HCEC 1CT (cell line): ENCODE data around the gene PRDM4.

Source experiments
- DNase-seq: peaks from one replicate; pipeline ENCODE4 v3.0.0-alpha.2; 2017

PRDM4 gene, protein sequence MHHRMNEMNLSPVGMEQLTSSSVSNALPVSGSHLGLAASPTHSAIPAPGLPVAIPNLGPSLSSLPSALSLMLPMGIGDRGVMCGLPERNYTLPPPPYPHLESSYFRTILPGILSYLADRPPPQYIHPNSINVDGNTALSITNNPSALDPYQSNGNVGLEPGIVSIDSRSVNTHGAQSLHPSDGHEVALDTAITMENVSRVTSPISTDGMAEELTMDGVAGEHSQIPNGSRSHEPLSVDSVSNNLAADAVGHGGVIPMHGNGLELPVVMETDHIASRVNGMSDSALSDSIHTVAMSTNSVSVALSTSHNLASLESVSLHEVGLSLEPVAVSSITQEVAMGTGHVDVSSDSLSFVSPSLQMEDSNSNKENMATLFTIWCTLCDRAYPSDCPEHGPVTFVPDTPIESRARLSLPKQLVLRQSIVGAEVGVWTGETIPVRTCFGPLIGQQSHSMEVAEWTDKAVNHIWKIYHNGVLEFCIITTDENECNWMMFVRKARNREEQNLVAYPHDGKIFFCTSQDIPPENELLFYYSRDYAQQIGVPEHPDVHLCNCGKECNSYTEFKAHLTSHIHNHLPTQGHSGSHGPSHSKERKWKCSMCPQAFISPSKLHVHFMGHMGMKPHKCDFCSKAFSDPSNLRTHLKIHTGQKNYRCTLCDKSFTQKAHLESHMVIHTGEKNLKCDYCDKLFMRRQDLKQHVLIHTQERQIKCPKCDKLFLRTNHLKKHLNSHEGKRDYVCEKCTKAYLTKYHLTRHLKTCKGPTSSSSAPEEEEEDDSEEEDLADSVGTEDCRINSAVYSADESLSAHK

DNA sequence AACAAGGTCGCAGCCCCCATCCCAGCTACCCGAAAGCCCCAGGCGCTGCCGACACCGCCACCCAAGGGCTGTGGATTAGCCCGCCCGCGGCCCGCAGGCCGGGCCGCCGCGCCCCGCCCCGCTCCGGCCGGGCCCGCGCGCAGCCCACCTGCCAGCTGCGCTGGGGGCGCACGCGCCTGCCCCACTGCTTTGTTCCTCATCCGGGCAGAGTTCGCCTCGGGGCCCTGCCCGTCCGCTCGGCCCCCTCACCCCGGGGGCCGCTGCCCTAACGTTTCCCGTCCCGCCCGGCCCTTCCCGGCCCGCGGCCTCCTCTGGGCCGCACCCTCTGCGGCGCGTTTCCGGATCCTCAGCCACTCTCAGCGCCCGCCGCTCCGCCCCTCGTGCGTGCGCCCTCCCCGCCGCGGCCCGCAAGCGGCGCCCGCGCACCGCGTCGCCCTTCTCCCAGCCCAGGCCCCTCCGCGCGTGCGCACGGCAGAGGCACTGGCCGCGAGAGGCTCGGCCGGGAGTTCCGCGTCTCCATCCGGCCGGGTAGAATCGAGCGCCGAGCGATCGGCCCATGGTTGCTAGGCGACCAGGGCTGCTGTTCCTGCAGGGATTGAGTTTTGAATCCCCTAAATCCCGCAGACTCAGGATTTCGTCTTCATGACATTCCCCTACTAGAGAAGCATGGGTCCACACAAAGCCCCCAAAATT lies at the start of gene PRDM4:
PRDM4 (minus strand) TSS at position 329 of the 693 bp plus-strand sequence. CDS start 622 bp downstream, outside the sequence.
- peak; percentile 92 for DNase-seq

DNA sequence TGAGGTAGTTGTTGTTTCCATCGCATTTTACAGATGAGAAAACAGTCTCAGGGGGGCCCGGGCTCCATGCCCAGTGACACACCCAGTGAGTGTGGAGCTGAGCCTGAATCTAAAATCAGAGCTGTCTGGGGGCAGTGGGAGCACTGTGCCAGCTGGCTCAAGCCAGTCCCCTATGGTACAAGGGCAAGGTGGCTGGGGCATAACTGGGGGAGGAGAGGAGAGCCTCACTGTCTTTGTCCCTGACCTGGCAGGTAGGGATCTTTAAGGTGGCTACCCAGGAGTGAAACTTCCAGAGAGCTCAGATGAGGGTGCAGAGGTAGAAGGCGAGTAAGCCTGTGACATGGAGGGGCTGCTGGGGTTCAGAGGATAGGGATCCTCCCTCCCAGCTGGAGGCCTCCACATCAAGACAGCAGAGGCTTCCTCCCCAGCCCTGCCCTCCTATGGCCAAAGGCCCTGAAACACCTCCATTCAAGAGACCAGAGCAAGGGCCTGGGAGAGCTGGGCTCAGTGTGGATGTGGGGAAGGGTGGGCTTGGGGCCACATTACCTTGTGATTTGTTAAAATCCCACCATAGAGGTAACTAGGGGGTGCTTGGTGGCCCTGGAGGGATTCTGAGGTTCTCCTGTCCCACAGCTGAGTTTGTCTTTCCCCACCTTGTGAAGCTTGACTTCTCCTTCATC lies 46.7 kb upstream of the PRDM4 start:
- DNase-seq, result no peak

DNA sequence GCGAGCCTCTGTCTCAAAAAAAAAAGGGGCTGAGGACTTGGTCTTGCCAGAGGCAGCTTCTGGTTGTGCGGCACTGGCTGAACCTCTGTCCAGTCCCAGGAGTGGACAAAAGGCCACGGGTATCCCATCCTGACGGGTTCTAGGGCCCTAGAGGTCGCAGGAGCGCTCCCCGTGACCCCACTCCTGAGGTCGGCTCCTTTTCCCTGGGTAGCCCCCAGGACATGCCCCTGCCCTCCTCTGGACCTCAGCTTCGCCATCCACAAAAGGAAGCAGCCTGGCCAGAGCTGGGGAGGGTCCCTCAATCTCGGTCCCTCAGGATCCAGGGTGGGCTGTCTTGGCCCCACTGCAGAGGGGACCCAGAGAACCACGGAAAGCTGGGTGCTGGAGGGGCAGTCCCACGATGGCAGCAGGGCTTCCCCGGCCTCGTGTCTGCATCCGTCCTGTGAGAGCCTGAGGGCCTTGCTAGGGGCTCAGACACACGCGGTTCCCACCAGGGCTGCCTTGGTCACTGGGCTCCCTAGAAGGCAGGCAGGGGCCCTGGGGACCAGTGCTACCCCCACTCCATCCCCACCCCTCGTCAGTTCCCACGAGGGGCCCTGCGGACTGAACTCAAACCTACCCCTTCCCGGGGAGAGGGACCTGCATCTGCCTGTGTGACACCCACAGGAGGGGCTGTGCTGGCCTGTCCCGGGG lies 44.7 kb upstream of the PRDM4 start:
- no peak for DNase-seq

DNA sequence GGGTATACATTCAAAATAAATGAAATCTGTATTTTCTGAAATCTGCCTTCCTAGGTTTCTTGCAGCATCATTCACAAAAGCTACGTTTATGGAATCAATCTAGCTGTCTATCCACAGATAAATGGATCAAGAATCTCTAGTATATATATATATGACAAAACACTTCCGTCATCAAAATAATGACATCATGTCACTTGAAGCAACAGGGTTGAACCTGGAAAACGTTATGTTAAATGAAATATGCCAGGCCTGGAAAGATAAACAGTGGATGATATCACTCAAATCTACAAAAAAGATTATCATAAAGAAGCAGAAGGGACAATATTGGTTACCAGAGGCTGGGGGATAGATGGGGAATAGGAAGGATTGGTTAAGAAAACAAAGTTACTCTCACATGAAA lies 42.2 kb upstream of the PRDM4 start:
- DNase-seq, result no peak

DNA sequence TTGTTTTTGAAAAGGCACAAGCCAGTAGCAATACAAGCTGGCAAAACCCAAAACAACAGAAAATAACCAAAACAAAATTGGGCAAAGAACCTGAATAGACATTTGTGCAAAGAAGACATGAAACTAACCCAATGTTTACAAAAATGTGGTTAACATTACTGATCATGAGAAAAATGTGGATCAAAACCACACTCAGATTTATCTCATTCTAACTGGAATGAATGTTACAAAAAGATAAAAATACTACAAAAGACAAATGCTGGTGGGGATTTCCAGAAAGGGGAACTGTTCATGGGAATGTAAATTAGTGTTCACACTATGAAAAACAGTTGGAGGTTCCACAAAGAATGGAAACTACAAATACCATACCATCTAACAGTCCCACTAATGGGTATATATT lies 40.2 kb upstream of the PRDM4 start:
- no peak for DNase-seq

DNA sequence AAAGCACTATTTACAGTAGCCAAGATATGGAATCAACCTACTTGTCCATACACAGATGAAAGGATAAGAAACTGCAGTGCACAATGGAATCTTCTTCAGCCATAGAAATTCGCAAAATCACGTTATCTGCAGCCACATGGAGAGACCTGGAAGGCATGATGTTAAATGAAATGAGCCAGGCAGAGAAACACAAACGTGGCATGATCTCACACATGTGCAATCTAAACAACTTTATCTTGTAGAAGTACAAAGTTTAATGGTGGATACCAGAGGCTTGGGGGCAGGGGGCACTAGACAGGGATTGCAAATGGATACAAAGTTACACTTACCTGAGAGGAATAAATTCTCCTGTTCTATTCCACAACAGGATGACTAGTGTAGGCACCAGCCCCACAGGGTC lies 37.6 kb upstream of the PRDM4 start:
- no peak for DNase-seq

DNA sequence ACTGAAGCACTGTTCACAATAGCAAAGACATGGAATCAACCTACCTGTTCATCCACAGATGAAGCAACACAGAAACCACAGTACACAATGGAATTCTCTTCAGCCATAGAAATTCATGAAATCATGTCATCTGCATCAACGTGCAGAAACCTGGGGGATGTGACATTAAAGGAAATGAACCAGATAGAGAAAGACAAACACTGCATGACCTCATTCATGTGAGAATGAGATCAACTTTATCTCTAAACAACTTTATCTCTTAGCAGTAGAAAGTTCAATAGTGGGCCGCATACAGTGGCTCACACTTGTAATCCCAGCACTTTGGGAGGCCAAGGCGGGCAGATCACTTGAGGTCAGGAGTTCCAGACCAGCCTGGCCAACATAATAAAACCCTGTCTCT lies 33.5 kb upstream of the PRDM4 start:
- no peak for DNase-seq

DNA sequence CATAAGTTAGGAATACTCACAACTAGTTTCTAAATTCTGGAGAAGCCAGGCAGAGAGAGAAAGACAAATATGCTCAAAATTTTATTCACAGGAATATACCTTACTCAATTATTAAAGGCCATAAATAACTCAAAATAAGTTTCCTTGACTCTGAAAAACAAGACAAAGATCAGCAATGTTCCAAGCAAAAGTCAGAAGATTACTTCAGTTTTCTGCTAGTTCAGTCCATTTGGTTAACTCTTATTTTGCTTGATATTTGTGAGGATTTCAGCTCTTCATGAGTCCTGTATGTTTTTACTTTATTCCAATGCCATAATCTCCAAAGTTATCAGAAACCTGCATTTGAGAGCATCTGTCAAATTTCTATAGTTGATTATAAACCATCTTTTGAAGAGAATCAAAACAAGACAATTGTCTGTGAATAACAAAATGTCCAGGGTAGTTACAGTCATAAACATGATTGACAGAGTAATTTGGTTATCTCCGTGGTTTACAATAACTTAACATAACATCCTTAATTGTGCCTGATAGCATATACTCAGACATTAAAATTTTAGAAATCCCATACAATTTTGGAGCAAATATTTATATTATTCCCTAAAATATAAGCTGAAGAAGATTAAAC lies 30.6 kb upstream of the PRDM4 start:
- no peak for DNase-seq

DNA sequence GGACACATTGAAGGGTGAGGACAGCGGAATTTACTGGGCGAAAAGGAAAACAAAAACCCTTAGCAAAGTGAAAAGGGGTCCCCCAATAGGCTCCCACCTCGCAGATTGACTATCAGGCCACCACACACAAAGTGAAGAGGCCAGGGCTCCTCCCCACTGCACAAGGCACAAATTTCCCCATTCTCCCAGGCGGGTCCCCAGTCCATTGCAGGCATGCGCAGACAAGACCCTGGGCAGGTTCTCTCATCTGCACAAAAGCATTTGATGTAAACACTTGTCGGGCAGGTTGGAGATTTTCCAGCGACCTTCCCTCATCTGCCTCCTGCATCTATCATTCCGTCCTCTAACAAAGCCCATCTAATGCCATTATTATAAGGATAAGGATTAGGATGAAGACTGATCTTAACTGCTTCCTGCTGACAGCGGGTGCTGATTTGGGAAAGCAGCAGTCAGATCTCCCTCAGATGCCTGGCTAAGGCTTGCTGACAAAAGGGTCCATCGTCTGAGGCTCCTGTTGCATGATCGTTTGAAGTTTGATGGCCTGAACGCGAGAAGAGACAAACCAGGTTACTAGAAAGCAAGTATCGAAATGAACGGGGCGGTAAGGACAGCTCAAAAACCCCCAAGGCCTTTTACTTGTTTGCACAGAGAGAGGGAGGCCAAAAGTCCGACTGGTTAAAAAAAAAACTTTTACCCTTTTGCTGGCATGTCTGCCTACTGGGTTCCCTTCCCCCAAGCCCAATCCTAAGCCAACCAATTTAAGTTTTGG lies 27.9 kb upstream of the PRDM4 start:
- DNase-seq, result no peak

DNA sequence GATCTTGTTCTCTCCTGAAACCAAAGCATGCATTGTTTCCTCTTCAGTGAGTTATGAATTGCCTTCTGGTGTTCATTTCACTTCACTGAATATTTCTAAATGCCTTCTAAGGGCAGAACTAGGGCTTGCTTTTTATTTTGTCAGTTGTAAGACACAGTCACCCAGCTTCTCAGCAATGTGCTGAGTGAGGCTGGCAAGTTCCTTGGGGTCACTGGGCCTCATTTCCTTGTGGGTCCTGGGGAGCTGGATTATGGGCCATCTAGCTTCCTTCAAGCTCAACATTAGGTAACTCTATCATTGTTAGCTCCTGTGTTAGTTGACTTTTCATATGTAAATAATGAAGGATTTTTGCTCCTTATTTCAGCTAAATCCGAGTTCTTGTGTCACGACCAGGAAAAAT lies 27.3 kb upstream of the PRDM4 start:
- DNase-seq, result no peak

DNA sequence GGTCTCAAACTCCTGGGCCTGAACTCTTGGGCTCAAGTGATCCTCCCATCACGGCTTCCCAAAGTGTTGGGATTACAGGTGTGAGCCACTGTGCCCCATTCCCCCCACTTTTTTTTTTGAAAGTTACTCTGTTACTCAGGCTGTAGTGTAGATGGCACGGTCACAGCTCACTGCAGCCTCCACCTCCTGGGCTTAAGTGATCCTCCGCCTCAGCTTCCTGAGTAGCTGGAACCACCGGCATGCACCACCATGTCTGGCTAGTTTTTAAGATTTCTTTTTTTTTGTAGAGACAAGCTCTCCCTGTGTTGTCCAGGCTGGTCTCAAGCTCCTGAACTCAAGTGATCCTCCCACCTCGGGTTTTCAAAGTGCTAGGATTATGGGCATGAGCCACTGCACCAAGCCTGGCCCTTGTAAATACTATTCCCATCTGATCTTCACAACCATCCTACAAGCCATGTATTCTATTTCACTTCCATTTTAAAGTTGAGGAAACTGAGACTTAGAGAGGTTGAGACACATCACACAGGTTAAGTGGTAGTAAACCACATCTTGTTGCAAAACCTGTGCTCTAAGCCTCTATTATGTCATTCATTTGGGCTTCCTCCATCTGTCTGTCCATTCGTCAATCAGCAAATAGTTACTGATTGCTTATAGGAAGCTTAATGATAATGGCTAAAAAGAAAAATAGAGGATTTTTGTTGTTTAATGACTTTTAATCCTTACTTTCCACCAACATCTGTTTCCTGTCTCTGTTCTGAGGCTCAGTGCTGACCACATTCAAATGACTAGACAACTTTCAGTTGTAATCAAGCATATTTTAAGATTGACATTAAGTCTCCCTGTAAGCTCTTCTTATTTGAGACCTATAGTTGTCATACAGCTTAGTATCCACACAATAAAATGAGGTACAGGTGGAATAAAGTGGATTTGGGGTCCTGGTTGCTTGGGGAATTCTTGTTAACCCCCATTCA lies 22.8 kb upstream of the PRDM4 start:
- DNase-seq, result no peak

DNA sequence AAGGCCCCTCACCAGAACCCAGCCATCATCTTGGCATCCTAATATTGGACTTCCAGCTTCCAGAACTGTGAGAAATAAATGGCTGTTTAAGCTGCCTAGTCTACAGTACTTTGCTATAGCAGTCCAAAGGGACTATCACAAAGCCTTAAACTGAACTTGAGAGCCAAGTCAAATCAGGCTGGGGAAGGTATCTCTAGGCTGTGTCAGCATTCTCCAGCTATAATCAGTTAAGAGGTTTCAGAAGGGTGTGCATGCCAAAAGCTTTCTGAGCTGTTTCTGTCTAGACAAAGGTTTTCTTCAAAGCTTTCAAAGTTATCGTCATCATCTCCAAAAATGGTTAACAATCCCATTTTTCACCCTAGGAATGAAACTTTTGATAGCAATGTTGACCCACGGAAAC lies 21.1 kb upstream of the PRDM4 start:
- no peak for DNase-seq

DNA sequence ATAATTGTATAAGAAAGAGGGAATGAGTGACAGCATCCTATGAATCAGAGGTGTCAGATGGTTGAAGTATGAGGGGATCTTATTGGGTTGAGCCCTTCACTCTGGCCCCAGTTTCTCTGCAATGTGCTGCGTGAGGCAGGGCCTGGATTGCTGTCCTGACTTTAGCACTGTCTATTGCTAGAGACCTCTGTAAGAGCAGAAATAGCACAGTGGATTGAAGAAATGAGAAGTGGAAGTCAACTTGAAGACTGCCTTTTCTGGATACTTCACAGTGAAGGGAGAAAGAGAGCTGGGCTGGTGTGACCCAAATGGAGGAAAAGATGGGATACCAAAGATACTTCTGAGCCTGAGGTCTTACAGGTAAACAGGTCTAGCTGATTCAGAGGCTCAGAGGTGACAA lies 19.4 kb upstream of the PRDM4 start:
- no peak for DNase-seq

DNA sequence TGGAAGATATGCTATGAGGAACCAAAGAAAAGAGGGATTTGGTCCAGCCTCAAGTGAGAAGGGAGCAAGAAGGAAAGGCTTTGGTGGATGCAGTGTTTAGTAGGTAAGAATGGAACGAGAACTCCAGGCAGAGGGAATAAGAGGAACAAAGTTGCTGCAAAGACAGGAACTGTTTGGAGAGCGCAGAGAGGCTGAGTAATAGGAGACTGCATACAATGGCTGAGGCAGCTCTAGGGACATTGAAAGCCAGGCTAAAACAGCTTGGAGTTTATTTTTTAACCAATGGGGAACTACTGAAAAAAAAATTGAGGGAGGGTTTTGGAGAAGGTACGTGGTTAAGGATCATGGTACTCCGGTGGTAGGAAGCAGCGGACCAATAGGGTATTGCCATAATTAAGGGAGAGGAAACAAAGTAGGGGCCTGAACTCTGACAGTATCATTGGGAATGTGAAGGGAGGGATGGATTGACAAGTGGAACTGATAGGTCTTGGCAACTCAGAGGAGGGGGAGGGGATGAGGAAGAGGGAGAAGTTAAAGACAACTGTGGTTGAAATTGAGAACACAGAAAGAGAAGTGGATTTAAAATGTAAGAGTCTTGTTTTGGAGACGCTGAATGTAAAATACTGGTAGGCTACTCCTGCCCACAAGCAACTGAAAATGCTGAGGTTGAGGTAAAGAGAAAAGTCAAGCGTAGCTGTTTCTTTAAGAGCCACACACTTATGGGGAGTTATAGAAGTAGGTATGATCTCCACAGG lies 18.3 kb upstream of the PRDM4 start:
- DNase-seq, result no peak

DNA sequence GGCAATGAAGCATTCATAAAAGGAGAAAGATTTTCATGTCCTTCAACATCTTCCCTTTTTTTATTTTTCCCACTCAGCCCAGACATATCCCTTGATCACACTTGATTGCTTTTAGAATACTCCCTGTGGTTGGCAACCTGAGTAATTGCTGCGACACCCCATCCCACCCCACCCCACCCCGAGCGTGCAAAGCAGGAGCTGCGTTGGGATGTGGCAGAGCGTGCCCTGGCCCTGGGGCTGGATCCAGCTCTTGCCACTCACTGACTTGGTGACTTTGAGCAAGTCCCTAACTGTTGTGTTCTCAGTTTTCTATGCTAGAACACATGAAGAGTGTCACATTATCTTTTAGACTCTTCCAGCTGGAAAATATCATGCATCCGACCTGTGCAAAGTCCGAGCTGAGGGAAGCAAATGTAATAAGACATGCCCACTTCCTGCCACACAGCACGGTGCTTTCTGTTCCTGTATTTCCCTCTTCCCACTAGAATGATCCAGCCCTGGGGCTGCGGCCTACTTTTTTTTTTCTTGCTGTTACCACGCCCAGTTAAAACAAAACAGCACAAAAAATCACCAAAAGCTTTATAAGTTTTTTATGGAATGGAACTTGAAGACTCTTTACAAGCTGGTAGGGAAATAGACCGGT lies 17.6 kb upstream of the PRDM4 start:
- DNase-seq, result no peak

DNA sequence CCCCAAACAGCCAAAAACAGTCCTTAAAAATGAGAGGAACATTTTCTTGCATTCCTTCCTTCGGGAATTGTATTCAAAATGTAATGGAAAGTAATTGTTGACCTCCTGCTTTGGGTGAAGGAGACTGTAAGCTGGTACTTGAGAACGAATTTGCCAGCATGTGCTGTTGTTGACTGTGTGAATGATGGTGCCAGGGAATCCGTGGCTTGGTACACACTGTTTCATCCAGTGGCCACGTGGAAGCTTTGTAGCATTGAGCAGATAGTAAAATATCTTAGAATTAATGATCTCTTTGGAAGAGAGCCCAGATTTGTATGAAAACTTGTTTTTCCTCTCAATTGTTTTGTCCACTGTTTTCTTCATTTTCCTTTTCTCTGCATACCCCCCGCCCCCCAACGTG lies 15.2 kb upstream of the PRDM4 start:
- no peak for DNase-seq

DNA sequence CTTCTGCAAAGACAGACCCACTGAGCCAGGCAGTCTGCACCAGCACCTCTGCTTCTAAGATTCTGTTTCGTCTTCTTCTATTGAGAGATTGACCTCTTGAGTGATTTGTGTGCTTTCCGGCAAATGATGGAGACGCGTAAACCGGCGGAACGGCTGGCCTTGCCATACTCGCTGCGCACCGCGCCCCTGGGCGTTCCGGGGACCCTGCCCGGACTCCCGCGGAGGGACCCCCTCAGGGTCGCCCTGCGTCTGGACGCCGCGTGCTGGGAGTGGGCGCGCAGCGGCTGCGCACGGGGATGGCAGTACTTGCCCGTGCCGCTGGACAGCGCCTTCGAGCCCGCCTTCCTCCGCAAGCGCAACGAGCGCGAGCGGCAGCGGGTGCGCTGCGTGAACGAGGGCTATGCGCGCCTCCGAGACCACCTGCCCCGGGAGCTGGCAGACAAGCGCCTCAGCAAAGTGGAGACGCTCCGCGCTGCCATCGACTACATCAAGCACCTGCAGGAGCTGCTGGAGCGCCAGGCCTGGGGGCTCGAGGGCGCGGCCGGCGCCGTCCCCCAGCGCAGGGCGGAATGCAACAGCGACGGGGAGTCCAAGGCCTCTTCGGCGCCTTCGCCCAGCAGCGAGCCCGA lies 14.3 kb upstream of the PRDM4 start:
- no peak for DNase-seq
